Astrocyte (in vitro differentiated cells and primary cell): ENCODE data around the gene ST3GAL4. TPM values are rescaled to one million over a fixed set of nuclear protein-coding genes. Genes with fewer than 3 reads are reported as not detected.
A peak's percentile ranks its signal among the peaks of the same experiment; 100 is the strongest.

Experiments
- DNase-seq: peaks from one replicate; pipeline ENCODE4 v3.0.0-alpha.2; 2010; ENCODE audit warnings: low read depth
- FAIRE-seq: peaks from 2 replicates; lab custom pipeline; 2011; peaks lifted over from hg19 to GRCh38; lab: Jason Lieb, UNC
- H2AFZ ChIP-seq: 2 replicates; pipeline ENCODE4 v1.6.0; 2012; ENCODE audit warnings: low read depth, low read length, inconsistent platforms
- H3K27ac ChIP-seq: 2 replicates; pipeline ENCODE4 v1.5.1; 2011; ENCODE audit warnings: low read depth, low read length, inconsistent platforms
- H3K27me3 ChIP-seq: 2 replicates; pipeline ENCODE4 v1.6.0; 2011; ENCODE audit warnings: low read length, inconsistent platforms; ENCODE audit not compliant: insufficient read depth
- H3K36me3 ChIP-seq: 2 replicates; pipeline ENCODE4 v1.5.1; 2011; ENCODE audit warnings: low read length, inconsistent platforms; ENCODE audit not compliant: insufficient read depth
- H3K4me1 ChIP-seq: 2 replicates; pipeline ENCODE4 v1.5.1; 2011; ENCODE audit warnings: low read length, inconsistent platforms; ENCODE audit not compliant: insufficient read depth
- H3K4me2 ChIP-seq: 2 replicates; pipeline ENCODE4 v1.6.0; 2012; ENCODE audit warnings: low read length, inconsistent platforms
- H3K4me3 ChIP-seq: 2 replicates; pipeline ENCODE4 v1.5.1; 2011; ENCODE audit warnings: low read depth, mild to moderate bottlenecking, low read length, inconsistent platforms; ENCODE audit not compliant: insufficient read depth
- H3K79me2 ChIP-seq: 2 replicates; pipeline ENCODE4 v1.6.0; 2012; ENCODE audit warnings: mild to moderate bottlenecking, low read length, inconsistent platforms; ENCODE audit not compliant: insufficient read depth
- H3K9ac ChIP-seq: 2 replicates; pipeline ENCODE4 v1.6.0; 2012; ENCODE audit warnings: mild to moderate bottlenecking, low read length, inconsistent platforms
- H3K9me3 ChIP-seq: 2 replicates; pipeline ENCODE4 v1.5.1; 2012; ENCODE audit warnings: low read depth, mild to moderate bottlenecking, low read length, inconsistent platforms; ENCODE audit not compliant: insufficient read depth
- H4K20me1 ChIP-seq: 2 replicates; pipeline ENCODE4 v1.6.0; 2012; ENCODE audit warnings: low read length, inconsistent platforms; ENCODE audit not compliant: insufficient read depth
- H3K27ac Mint-ChIP-seq: one replicate; pipeline ENCODE4 v1.8.0; 2021; ENCODE audit warnings: mild to moderate bottlenecking, mixed read lengths; ENCODE audit not compliant: unreplicated experiment
- H3K27me3 Mint-ChIP-seq: one replicate; pipeline ENCODE4 v1.8.0; 2021; ENCODE audit warnings: low read depth, mixed read lengths; ENCODE audit not compliant: unreplicated experiment
- H3K36me3 Mint-ChIP-seq: one replicate; pipeline ENCODE4 v1.8.0; 2021; ENCODE audit warnings: low read depth, mixed read lengths; ENCODE audit not compliant: unreplicated experiment
- H3K4me1 Mint-ChIP-seq: one replicate; pipeline ENCODE4 v1.8.0; 2021; ENCODE audit warnings: low read depth, mixed read lengths; ENCODE audit not compliant: unreplicated experiment
- H3K4me3 Mint-ChIP-seq: one replicate; pipeline ENCODE4 v1.8.0; 2021; ENCODE audit warnings: mild to moderate bottlenecking, moderate library complexity, mixed read lengths; ENCODE audit not compliant: unreplicated experiment
- H3K9me3 Mint-ChIP-seq: one replicate; pipeline ENCODE4 v1.8.0; 2021; ENCODE audit warnings: mild to moderate bottlenecking, mixed read lengths; ENCODE audit not compliant: unreplicated experiment
- CTCF ChIP-seq: IDR thresholded peaks from 2 replicates; pipeline ENCODE4 v1.5.1; 2011; ENCODE audit warnings: low read depth, mild to moderate bottlenecking, inconsistent platforms, low read length, moderate library complexity; ENCODE audit not compliant: insufficient read depth
- EZH2 ChIP-seq: IDR thresholded peaks from 2 replicates; pipeline ENCODE4 v1.6.1; 2012; ENCODE audit warnings: mild to moderate bottlenecking, low read length, inconsistent platforms; ENCODE audit not compliant: insufficient read depth
- total RNA-seq: library from RNA; stranded (reverse); gene quantifications from 2 replicates; pipeline ENCODE4 v1.2.1, GENCODE V29; 2021

Gene ST3GAL4
- total RNA-seq, 1 donor from 2014 or later = 12.2 TPM

DNA sequence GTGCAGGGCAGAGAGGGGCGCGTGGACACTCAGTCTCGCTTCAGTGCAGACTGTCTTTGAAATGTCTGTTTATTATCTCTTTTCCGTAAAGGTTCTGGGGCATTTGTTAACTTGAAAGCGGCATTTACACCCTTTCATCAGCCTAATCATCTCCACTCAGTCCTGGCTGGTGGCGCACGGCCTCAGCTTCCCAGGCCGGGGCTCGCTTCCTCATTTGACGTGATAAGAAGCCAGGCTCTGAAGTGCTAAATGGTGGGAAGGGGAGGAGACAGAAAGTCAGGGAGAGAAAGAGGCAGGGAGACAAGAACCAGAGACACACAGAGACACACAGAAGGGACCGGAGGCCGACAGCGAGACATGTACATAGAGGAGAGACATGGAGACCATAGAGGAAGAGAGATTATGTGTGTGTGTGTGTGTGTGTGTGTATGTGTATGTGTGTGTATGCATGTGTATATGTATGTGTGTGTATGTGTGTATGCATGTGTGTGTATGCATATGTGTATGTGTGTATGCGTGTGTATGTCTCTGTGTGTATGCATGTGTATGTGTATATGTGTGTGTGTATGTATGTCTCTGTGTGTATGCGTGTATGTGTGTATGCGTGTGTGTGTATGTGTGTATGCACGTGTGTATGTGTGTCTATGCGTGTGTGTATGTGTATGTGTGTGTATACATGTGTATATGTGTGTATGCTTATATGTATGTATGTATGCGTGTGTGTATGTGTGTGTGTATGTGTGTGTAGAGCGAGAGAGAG, 101.5 kb downstream of the ST3GAL4 start:
- no peaks in the 10 kb centered on the region for H4K20me1 ChIP-seq
- TF ChIP-seq CTCF (no peak), EZH2 (no peak)
- H3K36me3 Mint-ChIP-seq = no peaks in the 10 kb centered on the region
- no peaks in the 10 kb centered on the region for H3K9me3 Mint-ChIP-seq
- H2AFZ ChIP-seq = no peak overlapping the region
- H3K4me1 Mint-ChIP-seq = no peaks in the 10 kb centered on the region
- H3K79me2 ChIP-seq = no peaks in the 10 kb centered on the region
- H3K27me3 Mint-ChIP-seq = peaks cover 39% of the 10 kb centered on the region
- H3K27ac ChIP-seq = no peak overlapping the region
- no peaks in the 10 kb centered on the region for H3K9me3 ChIP-seq
- no peak for FAIRE-seq
- H3K27ac Mint-ChIP-seq = no peak overlapping the region
- H3K4me3 ChIP-seq = no peak overlapping the region
- no peaks in the 10 kb centered on the region for H3K4me1 ChIP-seq
- no peak overlapping the region for H3K9ac ChIP-seq
- no peak for DNase-seq
- H3K36me3 ChIP-seq = no peaks in the 10 kb centered on the region
- no peak overlapping the region for H3K4me3 Mint-ChIP-seq
- H3K27me3 ChIP-seq = peaks cover 2% of the 10 kb centered on the region
- H3K4me2 ChIP-seq = no peak overlapping the region

- Mint-ChIP-seq H3K4me1 (no peaks in the 10 kb centered on the region), H3K36me3 (no peaks in the 10 kb centered on the region), H3K4me3 (no peak overlapping the region), H3K9me3 (no peaks in the 10 kb centered on the region), H3K27ac (no peak overlapping the region), H3K27me3 (peaks cover 40% of the 10 kb centered on the region)
- Histone ChIP-seq H3K4me3 (no peak overlapping the region), H4K20me1 (no peaks in the 10 kb centered on the region), H3K79me2 (no peaks in the 10 kb centered on the region), H3K9me3 (no peaks in the 10 kb centered on the region), H3K9ac (no peak overlapping the region), H3K4me1 (no peaks in the 10 kb centered on the region), H3K27me3 (no peaks in the 10 kb centered on the region), H3K4me2 (no peak overlapping the region), H3K36me3 (no peaks in the 10 kb centered on the region), H3K27ac (no peak overlapping the region), H2AFZ (no peak overlapping the region)
- DNase-seq (no peak), FAIRE-seq (no peak)
- TF ChIP-seq EZH2 (no peak), CTCF (no peak)
These were observed 102.3 kb downstream of the ST3GAL4 start for GRCh38 chr11:126457817-126458216.

GRCh38 chr11:126459691-126460281, 104.3 kb downstream of the ST3GAL4 start:
- no peaks in the 10 kb centered on the region for H3K4me1 ChIP-seq
- FAIRE-seq (no peak), DNase-seq (peak; percentile 38)
- no peaks in the 10 kb centered on the region for H4K20me1 ChIP-seq
- H3K9me3 Mint-ChIP-seq = no peaks in the 10 kb centered on the region
- H3K4me1 Mint-ChIP-seq = no peaks in the 10 kb centered on the region
- H3K9me3 ChIP-seq = peaks cover 2% of the 10 kb centered on the region
- no peaks in the 10 kb centered on the region for H3K36me3 Mint-ChIP-seq
- no peak overlapping the region for H3K4me2 ChIP-seq
- no peak overlapping the region for H3K4me3 Mint-ChIP-seq
- no peak overlapping the region for H3K27ac Mint-ChIP-seq
- no peak overlapping the region for H3K9ac ChIP-seq
- no peak overlapping the region for H3K4me3 ChIP-seq
- H3K27ac ChIP-seq = no peak overlapping the region
- H3K36me3 ChIP-seq = no peaks in the 10 kb centered on the region
- no peak for TF ChIP-seq CTCF
- TF ChIP-seq EZH2 = no peak
- peaks cover 38% of the 10 kb centered on the region for H3K27me3 Mint-ChIP-seq
- peaks cover 4% of the 10 kb centered on the region for H3K27me3 ChIP-seq
- H3K79me2 ChIP-seq = no peaks in the 10 kb centered on the region
- H2AFZ ChIP-seq = no peak overlapping the region
